ENCODE results near the gene OTOG. TPM values are rescaled to one million over a fixed set of nuclear protein-coding genes. Genes with fewer than 3 reads are reported as not detected.

The OTOG gene
- total RNA-seq, 2 experiments from 2014 or later, result not detected

DNA sequence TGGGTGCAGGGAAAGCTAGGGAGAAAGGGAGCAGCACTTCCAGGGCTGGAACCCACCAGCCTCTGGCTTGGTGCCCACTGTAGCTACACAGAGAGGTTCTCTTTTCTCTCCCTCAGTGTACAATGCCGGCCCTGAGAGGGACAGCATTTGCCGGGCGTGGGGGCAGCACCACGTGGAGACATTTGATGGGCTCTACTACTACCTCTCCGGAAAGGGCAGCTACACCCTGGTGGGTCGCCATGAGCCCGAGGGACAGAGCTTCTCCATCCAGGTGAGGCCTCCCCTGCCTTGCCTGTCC lies 6.1 kb downstream of the OTOG start:
- DNase-seq, result no peak
- CTCF ChIA-PET, result no interaction called here
- POLR2A ChIA-PET, result no interaction called here
- Mint-ChIP-seq H3K27ac (no peak overlapping the region), H3K4me1 (ENCODE audit: low read depth) (no peaks in the 10 kb centered on the region), H3K9me3 (no peaks in the 10 kb centered on the region), H3K27me3 (peaks cover 24% of the 10 kb centered on the region), H3K4me3 (no peak overlapping the region), H3K36me3 (ENCODE audit: low read depth) (no peaks in the 10 kb centered on the region)
- Histone ChIP-seq H3K9me3 (ENCODE audit: control insufficient read depth in 1 of 2, insufficient read depth in 1 of 2, low read length in 2 of 2) (no peaks in the 10 kb centered on the region), H3K4me3 (ENCODE audit: low read length) (no peak overlapping the region), H3K27ac (ENCODE audit: low read depth in 1 of 2, low read length in 2 of 2) (no peak overlapping the region), H3K4me1 (ENCODE audit: insufficient read depth, low read length) (no peaks in the 10 kb centered on the region), H3K36me3 (ENCODE audit: insufficient read depth, low read length) (no peaks in the 10 kb centered on the region), H3K27me3 (ENCODE audit: control insufficient read depth in 1 of 2, insufficient read depth in 2 of 2, low read length in 2 of 2) (peaks cover 3% of the 10 kb centered on the region in 2 experiments)
- intact Hi-C loops (cut with DNase I, micrococcal nuclease), result loop anchor here in 1 of 2 experiments (10.0 kb wide), 1 partner anchor 62 kb away; no protein-coding TSS in a partner anchor
- no peak for ATAC-seq (ENCODE audit: poor library complexity)
- TF ChIP-seq, protein P1, sequence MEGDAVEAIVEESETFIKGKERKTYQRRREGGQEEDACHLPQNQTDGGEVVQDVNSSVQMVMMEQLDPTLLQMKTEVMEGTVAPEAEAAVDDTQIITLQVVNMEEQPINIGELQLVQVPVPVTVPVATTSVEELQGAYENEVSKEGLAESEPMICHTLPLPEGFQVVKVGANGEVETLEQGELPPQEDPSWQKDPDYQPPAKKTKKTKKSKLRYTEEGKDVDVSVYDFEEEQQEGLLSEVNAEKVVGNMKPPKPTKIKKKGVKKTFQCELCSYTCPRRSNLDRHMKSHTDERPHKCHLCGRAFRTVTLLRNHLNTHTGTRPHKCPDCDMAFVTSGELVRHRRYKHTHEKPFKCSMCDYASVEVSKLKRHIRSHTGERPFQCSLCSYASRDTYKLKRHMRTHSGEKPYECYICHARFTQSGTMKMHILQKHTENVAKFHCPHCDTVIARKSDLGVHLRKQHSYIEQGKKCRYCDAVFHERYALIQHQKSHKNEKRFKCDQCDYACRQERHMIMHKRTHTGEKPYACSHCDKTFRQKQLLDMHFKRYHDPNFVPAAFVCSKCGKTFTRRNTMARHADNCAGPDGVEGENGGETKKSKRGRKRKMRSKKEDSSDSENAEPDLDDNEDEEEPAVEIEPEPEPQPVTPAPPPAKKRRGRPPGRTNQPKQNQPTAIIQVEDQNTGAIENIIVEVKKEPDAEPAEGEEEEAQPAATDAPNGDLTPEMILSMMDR (IDR thresholded peaks at IDR 0.05), result no peak

DNA sequence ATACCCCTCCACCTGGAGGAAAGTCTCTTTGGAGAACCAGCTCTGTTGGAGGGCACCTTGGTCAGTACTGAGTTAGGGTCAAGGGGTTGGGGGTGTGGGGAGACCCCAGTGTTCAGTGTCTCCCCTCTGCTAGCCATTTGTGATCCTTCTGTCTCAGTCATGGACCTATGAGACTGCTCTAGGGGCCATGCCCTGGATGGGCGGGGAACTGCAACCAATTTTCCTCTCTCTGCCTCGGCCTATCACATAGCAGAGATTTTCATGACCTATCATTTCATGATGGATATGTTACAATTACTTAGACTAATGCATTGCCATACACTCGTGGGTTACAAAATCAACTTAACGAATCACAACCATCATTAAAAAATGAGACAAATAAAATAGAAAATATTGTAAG lies 7.4 kb downstream of the OTOG start:
- TF ChIP-seq, protein P1 (IDR thresholded peaks at IDR 0.05), result no peak
- Mint-ChIP-seq H3K27ac (no peak overlapping the region), H3K4me1 (ENCODE audit: low read depth) (no peaks in the 10 kb centered on the region), H3K36me3 (ENCODE audit: low read depth) (no peaks in the 10 kb centered on the region), H3K27me3 (peaks cover 23% of the 10 kb centered on the region), H3K4me3 (no peak overlapping the region), H3K9me3 (no peaks in the 10 kb centered on the region)
- DNase-seq (no peak), ATAC-seq (ENCODE audit: poor library complexity) (no peak)
- peaks cover 3 to 7% of the 10 kb centered on the region in 2 experiments for H3K27me3 ChIP-seq (ENCODE audit: control insufficient read depth in 1 of 2, insufficient read depth in 2 of 2, low read length in 2 of 2)
- ChIA-PET POLR2A (no interaction called here), CTCF (no interaction called here)
- no peak overlapping the region for H3K4me3 ChIP-seq (ENCODE audit: low read length)
- H3K4me1 ChIP-seq (ENCODE audit: insufficient read depth, low read length), result no peaks in the 10 kb centered on the region
- intact Hi-C loops (cut with DNase I, micrococcal nuclease), result loop anchor here in 1 of 2 experiments (10.0 kb wide), 1 partner anchor 60 kb away; no protein-coding TSS in a partner anchor
- H3K36me3 ChIP-seq (ENCODE audit: insufficient read depth, low read length), result no peaks in the 10 kb centered on the region
- no peak overlapping the region for H3K27ac ChIP-seq (ENCODE audit: low read depth in 1 of 2, low read length in 2 of 2)
- H3K9me3 ChIP-seq (ENCODE audit: control insufficient read depth in 1 of 2, insufficient read depth in 1 of 2, low read length in 2 of 2), result no peaks in the 10 kb centered on the region

DNA sequence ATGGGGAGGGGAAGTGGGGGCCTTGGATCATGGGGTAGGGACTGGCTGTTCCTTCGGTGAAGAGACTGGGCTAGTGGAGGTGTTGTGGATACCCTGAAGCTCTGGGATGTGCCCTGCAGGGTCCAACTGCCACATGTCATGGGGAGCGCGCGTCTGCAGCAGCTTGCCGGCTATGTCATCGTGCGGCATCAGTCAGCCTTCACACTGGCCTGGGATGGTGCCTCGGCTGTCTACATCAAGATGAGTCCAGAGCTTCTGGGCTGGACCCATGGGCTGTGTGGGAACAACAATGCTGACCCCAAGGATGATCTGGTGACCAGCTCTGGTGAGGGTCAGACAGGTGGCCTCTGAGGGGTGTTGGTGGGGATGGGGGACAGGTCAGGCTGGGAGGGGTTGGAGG lies 9.9 kb downstream of the OTOG start:
- no peaks in the 10 kb centered on the region for H3K36me3 Mint-ChIP-seq (ENCODE audit: low read depth)
- TF ChIP-seq, protein P1 (IDR thresholded peaks at IDR 0.05), result no peak

More for the DNA sequence above, 9.9 kb downstream of the OTOG start:
- Mint-ChIP-seq H3K27ac (no peak overlapping the region), H3K4me1 (ENCODE audit: low read depth) (no peaks in the 10 kb centered on the region), H3K4me3 (no peak overlapping the region), H3K27me3 (peaks cover 30% of the 10 kb centered on the region), H3K9me3 (no peaks in the 10 kb centered on the region)
- no peaks in the 10 kb centered on the region for H3K9me3 ChIP-seq (ENCODE audit: control insufficient read depth in 1 of 2, insufficient read depth in 1 of 2, low read length in 2 of 2)
- H3K36me3 ChIP-seq (ENCODE audit: insufficient read depth, low read length), result no peaks in the 10 kb centered on the region
- H3K4me1 ChIP-seq (ENCODE audit: insufficient read depth, low read length), result no peaks in the 10 kb centered on the region
- H3K27me3 ChIP-seq (ENCODE audit: control insufficient read depth in 1 of 2, insufficient read depth in 2 of 2, low read length in 2 of 2), result peaks cover 3 to 7% of the 10 kb centered on the region in 2 experiments
- DNase-seq (no peak), ATAC-seq (ENCODE audit: poor library complexity) (no peak)
- ChIA-PET CTCF (no interaction called here), POLR2A (no interaction called here)
- no peak overlapping the region for H3K27ac ChIP-seq (ENCODE audit: low read depth in 1 of 2, low read length in 2 of 2)
- intact Hi-C loops (cut with DNase I, micrococcal nuclease), result loop anchor here in 1 of 2 experiments (10.0 kb wide), 1 partner anchor 58 kb away; no protein-coding TSS in a partner anchor
- H3K4me3 ChIP-seq (ENCODE audit: low read length), result no peak overlapping the region
